ENCODE measurements around the gene CAPN7.

- TF ChIP-seq, protein P1, sequence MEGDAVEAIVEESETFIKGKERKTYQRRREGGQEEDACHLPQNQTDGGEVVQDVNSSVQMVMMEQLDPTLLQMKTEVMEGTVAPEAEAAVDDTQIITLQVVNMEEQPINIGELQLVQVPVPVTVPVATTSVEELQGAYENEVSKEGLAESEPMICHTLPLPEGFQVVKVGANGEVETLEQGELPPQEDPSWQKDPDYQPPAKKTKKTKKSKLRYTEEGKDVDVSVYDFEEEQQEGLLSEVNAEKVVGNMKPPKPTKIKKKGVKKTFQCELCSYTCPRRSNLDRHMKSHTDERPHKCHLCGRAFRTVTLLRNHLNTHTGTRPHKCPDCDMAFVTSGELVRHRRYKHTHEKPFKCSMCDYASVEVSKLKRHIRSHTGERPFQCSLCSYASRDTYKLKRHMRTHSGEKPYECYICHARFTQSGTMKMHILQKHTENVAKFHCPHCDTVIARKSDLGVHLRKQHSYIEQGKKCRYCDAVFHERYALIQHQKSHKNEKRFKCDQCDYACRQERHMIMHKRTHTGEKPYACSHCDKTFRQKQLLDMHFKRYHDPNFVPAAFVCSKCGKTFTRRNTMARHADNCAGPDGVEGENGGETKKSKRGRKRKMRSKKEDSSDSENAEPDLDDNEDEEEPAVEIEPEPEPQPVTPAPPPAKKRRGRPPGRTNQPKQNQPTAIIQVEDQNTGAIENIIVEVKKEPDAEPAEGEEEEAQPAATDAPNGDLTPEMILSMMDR (IDR thresholded peaks at IDR 0.05) = no peak
- TF ChIP-seq EZH2phosphoT487 (IDR thresholded peaks at IDR 0.05) (no peak), EZH2 (IDR thresholded peaks at IDR 0.05) (no peak)
Measured at GRCh38 chr3:15290736-15291135, 84.7 kb downstream of the CAPN7 start.
